Measurements from ENCODE around the gene ZBTB16.

The ZBTB16 gene

GRCh38 chr11:114131461-114131864, 72.0 kb downstream of the ZBTB16 start:
- DNase-seq (ENCODE audit: low spot score): no peak
- no peak for TF ChIP-seq CTCF (IDR thresholded peaks at IDR 0.05; ENCODE audit: extremely low read depth, insufficient read depth, missing control alignments)
- in situ Hi-C loops (cut with MboI; ENCODE audit: low pct_unique_long_range_greater_than_20kb, low sequenced_read_pairs, unreplicated experiment): no loop called here

GRCh38 chr11:114132417-114132816, 72.9 kb downstream of the ZBTB16 start:
- in situ Hi-C loops (cut with MboI; ENCODE audit: low pct_unique_long_range_greater_than_20kb, low sequenced_read_pairs, unreplicated experiment): no loop called here
- no peak for DNase-seq (ENCODE audit: low spot score)
- TF ChIP-seq CTCF (IDR thresholded peaks at IDR 0.05; ENCODE audit: extremely low read depth, insufficient read depth, missing control alignments): no peak

GRCh38 chr11:114132944-114133394, 73.5 kb downstream of the ZBTB16 start:
- DNase-seq (ENCODE audit: low spot score): no peak
- in situ Hi-C loops (cut with MboI; ENCODE audit: low pct_unique_long_range_greater_than_20kb, low sequenced_read_pairs, unreplicated experiment): no loop called here

GRCh38 chr11:114133548-114134329, 74.2 kb downstream of the ZBTB16 start:
- in situ Hi-C loops (cut with MboI; ENCODE audit: low pct_unique_long_range_greater_than_20kb, low sequenced_read_pairs, unreplicated experiment): no loop called here
- DNase-seq (ENCODE audit: low spot score): no peak
- no peak for TF ChIP-seq CTCF (IDR thresholded peaks at IDR 0.05; ENCODE audit: extremely low read depth, insufficient read depth, missing control alignments)

More at GRCh38 chr11:114132944-114133394, 73.5 kb downstream of the ZBTB16 start:
- no peak for TF ChIP-seq CTCF (IDR thresholded peaks at IDR 0.05; ENCODE audit: extremely low read depth, insufficient read depth, missing control alignments)

- TF ChIP-seq CTCF (IDR thresholded peaks at IDR 0.05; ENCODE audit: extremely low read depth, insufficient read depth, missing control alignments): no peak
- no peak for DNase-seq (ENCODE audit: low spot score)
- in situ Hi-C loops (cut with MboI; ENCODE audit: low pct_unique_long_range_greater_than_20kb, low sequenced_read_pairs, unreplicated experiment): no loop called here
Measured at GRCh38 chr11:114134870-114135269, 75.4 kb downstream of the ZBTB16 start.

- no peak for DNase-seq (ENCODE audit: low spot score)
- in situ Hi-C loops (cut with MboI; ENCODE audit: low pct_unique_long_range_greater_than_20kb, low sequenced_read_pairs, unreplicated experiment): no loop called here
Measured at GRCh38 chr11:114135737-114136151, 76.2 kb downstream of the ZBTB16 start.

More at GRCh38 chr11:114135737-114136151, 76.2 kb downstream of the ZBTB16 start:
- TF ChIP-seq CTCF (IDR thresholded peaks at IDR 0.05; ENCODE audit: extremely low read depth, insufficient read depth, missing control alignments): no peak
